Activated B cell treated with CpG ODN at 0.5 μM for 24 hours (primary cell): ENCODE data around the gene ESRRA. TPM values are rescaled to one million over a fixed set of nuclear protein-coding genes. Genes with fewer than 3 reads are reported as not detected.

Source experiments
- ATAC-seq: fragments of 200-7000 bp; cut with Tn5 transposase; one replicate; pipeline ENCODE4 v1.10.0; 2021; ENCODE audit warnings: low read depth, mild to moderate bottlenecking, moderate library complexity
- CTCF ChIA-PET: fragments of 350-600 bp; sonication (Branson Sonifier 250); formaldehyde crosslinking; loops from one replicate; lab custom pipeline; 2021; ENCODE audit warnings: antibody characterized with exemption; lab: Charles Lee
- POLR2A ChIA-PET: fragments of 350-600 bp; sonication (Branson Sonifier 250); formaldehyde crosslinking; loops from one replicate; lab custom pipeline; 2021; ENCODE audit warnings: antibody characterized with exemption; lab: Charles Lee
- DNase-seq: peaks from one replicate; pipeline ENCODE4 v3.0.0; 2022
- H3K27ac Mint-ChIP-seq: one replicate; pipeline ENCODE4 v1.8.0; 2020; ENCODE audit warnings: mixed read lengths
- H3K27me3 Mint-ChIP-seq: one replicate; pipeline ENCODE4 v1.8.0; 2021; ENCODE audit warnings: mixed read lengths
- H3K36me3 Mint-ChIP-seq: one replicate; pipeline ENCODE4 v1.8.0; 2021; ENCODE audit warnings: low read depth, mixed read lengths
- H3K4me1 Mint-ChIP-seq: one replicate; pipeline ENCODE4 v1.8.0; 2021; ENCODE audit warnings: mixed read lengths
- H3K4me3 Mint-ChIP-seq: one replicate; pipeline ENCODE4 v1.8.0; 2020; ENCODE audit warnings: mild to moderate bottlenecking, mixed read lengths
- H3K9me3 Mint-ChIP-seq: one replicate; pipeline ENCODE4 v1.8.0; 2020; ENCODE audit warnings: mixed read lengths
- intact Hi-C: fragments of 100-400 bp; cut with micrococcal nuclease; formaldehyde crosslinking; loops from one replicate; pipeline ENCODE4 v1.15.1; 2024
- total RNA-seq: library from RNA; stranded (reverse); gene quantifications from 2 replicates; pipeline ENCODE4 v1.2.3, GENCODE V29; 2022
- TF ChIP-seq, protein P1 (sequence below): fragments of 200-600 bp; IDR thresholded peaks from one replicate; pipeline ENCODE4 v1.8.0; 2022; ENCODE audit warnings: antibody characterized with exemption, mild to moderate bottlenecking

Gene ESRRA
- 44.8 and 48.3 TPM in 2 replicates for total RNA-seq

DNA sequence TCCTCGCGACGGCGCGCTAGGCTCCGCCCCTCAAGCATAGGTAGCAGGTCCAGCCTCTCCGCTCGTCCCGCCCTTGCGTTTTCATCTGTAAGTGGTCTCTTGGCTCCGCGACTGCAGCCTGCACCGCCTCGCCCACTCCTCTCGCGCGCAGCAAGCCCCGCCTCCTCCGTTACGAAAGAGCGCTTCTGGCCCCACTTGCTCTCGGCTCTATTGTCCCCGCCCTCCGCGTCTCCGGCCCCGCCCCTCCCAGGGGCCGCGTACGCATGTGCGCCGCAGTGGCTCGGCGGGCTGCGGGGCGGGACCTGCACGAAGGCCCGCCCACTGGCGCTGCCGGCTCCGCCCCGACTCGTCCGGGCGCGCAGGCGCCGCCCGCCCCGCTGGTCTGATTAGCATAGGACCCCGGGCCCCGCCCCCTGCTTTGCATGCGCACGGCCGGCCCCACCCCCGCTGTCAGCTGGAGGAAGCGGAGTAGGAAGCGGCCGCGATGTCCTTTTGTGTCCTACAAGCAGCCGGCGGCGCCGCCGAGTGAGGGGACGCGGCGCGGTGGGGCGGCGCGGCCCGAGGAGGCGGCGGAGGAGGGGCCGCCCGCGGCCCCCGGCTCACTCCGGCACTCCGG is at the start of gene ESRRA:
ESRRA (plus strand) TSS at position 450 of the 616 bp plus-strand sequence. CDS start 1,656 bp downstream, outside the sequence.
- ATAC-seq (peak; percentile 82), DNase-seq (peak; percentile 99)
- ChIA-PET CTCF (interaction anchor here (0.6 to 5.7 kb wide), 13 partner anchors 9 to 305 kb away, joined by 3 to 147 read pairs (median 10); partner anchors contain the start of genes BAD, FERMT3, PLCB3 and PRDX5), POLR2A (interaction anchor here (0.5 to 3.3 kb wide), 20 partner anchors 12 to 1464 kb away, joined by 3 to 62 read pairs (median 7); partner anchors contain the start of genes BAD, CCDC88B, DNAJC4 and FERMT3)
- Mint-ChIP-seq H3K36me3 (peaks cover 11% of the 10 kb centered on the region), H3K4me1 (peaks cover 29% of the 10 kb centered on the region), H3K27me3 (peaks cover 9% of the 10 kb centered on the region), H3K27ac (peak within 1 kb of the TSS; percentile 92), H3K9me3 (no peaks in the 10 kb centered on the region), H3K4me3 (peak within 1 kb of the TSS; percentile 95)
- TF ChIP-seq, protein P1, sequence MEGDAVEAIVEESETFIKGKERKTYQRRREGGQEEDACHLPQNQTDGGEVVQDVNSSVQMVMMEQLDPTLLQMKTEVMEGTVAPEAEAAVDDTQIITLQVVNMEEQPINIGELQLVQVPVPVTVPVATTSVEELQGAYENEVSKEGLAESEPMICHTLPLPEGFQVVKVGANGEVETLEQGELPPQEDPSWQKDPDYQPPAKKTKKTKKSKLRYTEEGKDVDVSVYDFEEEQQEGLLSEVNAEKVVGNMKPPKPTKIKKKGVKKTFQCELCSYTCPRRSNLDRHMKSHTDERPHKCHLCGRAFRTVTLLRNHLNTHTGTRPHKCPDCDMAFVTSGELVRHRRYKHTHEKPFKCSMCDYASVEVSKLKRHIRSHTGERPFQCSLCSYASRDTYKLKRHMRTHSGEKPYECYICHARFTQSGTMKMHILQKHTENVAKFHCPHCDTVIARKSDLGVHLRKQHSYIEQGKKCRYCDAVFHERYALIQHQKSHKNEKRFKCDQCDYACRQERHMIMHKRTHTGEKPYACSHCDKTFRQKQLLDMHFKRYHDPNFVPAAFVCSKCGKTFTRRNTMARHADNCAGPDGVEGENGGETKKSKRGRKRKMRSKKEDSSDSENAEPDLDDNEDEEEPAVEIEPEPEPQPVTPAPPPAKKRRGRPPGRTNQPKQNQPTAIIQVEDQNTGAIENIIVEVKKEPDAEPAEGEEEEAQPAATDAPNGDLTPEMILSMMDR, result no peak
- intact Hi-C loops, result loop anchor here (1.0 to 2.0 kb wide), 10 partner anchors 12 to 466 kb away; partner anchors contain the start of genes CCDC88B, FKBP2, GPR137 and MARK2

DNA sequence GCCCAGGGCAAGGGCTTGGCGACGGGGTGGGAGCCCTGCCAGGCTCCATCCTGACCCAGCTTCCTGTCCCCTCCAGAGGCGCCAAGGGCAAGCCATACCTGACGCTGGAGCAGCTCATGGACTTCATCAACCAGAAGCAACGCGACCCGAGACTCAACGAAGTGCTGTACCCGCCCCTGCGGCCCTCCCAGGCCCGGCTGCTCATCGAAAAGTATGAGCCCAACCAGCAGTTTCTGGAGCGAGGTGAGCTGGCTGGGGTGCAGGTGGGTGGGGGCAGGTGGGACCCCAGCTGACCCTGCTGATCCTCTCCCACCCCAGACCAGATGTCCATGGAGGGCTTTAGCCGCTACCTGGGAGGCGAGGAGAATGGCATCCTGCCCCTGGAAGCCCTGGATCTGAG is 49.0 kb upstream of the ESRRA start:
- TF ChIP-seq, protein P1, result no peak
- H3K27ac Mint-ChIP-seq, result no peak overlapping the region
- ATAC-seq (no peak), DNase-seq (no peak)
- H3K4me1 Mint-ChIP-seq, result peaks cover 19% of the 10 kb centered on the region
- ChIA-PET CTCF (no interaction called here), POLR2A (no interaction called here)
- no peaks in the 10 kb centered on the region for H3K9me3 Mint-ChIP-seq
- intact Hi-C loops, result no loop called here
- no peaks in the 10 kb centered on the region for H3K27me3 Mint-ChIP-seq
- no peak overlapping the region for H3K4me3 Mint-ChIP-seq
- H3K36me3 Mint-ChIP-seq, result peaks cover 9% of the 10 kb centered on the region

DNA sequence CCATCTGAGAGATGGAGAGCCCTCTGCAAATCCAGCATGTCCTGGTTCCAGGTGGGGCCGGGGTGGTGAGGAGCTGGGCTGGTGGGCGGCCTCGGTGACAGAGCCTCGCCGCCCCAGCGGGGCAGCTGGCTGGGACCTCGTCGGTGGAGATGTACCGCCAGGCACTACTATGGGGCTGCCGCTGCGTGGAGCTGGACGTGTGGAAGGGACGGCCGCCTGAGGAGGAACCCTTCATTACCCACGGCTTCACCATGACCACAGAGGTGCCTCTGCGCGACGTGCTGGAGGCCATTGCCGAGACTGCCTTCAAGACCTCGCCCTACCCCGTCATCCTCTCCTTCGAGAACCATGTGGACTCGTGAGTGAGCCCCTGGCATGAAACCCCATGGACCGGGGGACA is 47.0 kb upstream of the ESRRA start:
- peaks cover 11% of the 10 kb centered on the region for H3K36me3 Mint-ChIP-seq
- ChIA-PET POLR2A (no interaction called here), CTCF (interaction anchor here (1.0 kb wide), 1 partner anchor 9 kb away, joined by 3 read pairs; no protein-coding TSS in a partner anchor)
- H3K4me3 Mint-ChIP-seq, result no peak overlapping the region
- H3K27ac Mint-ChIP-seq, result no peak overlapping the region
- H3K27me3 Mint-ChIP-seq, result no peaks in the 10 kb centered on the region
- ATAC-seq (no peak), DNase-seq (no peak)
- H3K4me1 Mint-ChIP-seq, result peaks cover 11% of the 10 kb centered on the region
- TF ChIP-seq, protein P1, result no peak
- intact Hi-C loops, result no loop called here
- H3K9me3 Mint-ChIP-seq, result no peaks in the 10 kb centered on the region

DNA sequence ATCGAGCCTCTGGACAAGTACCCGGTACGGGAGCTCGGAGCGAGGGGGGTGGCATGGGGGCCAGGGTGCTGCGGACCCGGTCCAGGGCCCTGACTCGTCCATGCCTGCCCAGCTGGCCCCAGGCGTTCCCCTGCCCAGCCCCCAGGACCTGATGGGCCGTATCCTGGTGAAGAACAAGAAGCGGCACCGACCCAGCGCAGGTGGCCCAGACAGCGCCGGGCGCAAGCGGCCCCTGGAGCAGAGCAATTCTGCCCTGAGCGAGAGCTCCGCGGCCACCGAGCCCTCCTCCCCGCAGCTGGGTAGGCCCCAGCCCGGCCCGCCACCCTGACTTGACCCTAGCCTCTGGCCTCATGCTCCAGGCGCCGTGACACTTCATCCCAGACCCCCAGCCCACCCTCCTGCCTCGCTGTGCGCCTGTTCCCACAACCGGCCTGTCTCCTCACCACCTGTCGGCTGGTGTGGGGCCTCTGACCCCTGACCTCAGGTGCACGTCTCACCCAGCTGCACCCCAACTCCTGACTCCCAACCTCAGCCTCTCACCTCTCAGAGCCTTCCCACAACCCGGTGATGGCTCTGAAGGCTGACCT is 46.3 kb upstream of the ESRRA start:
- no peak for ATAC-seq

More for the DNA sequence above, 46.3 kb upstream of the ESRRA start:
- Mint-ChIP-seq H3K4me3 (no peak overlapping the region), H3K4me1 (peaks cover 11% of the 10 kb centered on the region), H3K36me3 (peaks cover 11% of the 10 kb centered on the region), H3K27me3 (no peaks in the 10 kb centered on the region), H3K27ac (no peak overlapping the region), H3K9me3 (no peaks in the 10 kb centered on the region)
- TF ChIP-seq, protein P1, result no peak
- POLR2A ChIA-PET, result interaction anchor here (0.6 kb wide), 1 partner anchor 68 kb away, joined by 4 read pairs; no protein-coding TSS in a partner anchor
- CTCF ChIA-PET, result interaction anchor here (1.0 kb wide), 1 partner anchor 9 kb away, joined by 3 read pairs; no protein-coding TSS in a partner anchor
- intact Hi-C loops, result no loop called here
- no peak for DNase-seq
